Mesendoderm (in vitro differentiated cells): ENCODE data around the gene MUC5B.

Experiments used
- DNase-seq: peaks from one replicate; pipeline ENCODE4 v3.0.0; 2013
- H2AK5ac ChIP-seq: 2 replicates; pipeline ENCODE4 v1.6.1; 2013; ENCODE audit warnings: low read length, inconsistent platforms
- H2BK120ac ChIP-seq: 2 replicates; pipeline ENCODE4 v1.6.1; 2013; ENCODE audit warnings: low read depth, mild to moderate bottlenecking, low read length, moderate library complexity, mixed read lengths
- H2BK15ac ChIP-seq: replicated peaks from 2 replicates; pipeline ENCODE4 v1.6.1; 2013; ENCODE audit warnings: low read depth, mild to moderate bottlenecking, moderate library complexity
- H2BK5ac ChIP-seq: 2 replicates; pipeline ENCODE4 v1.6.1; 2013; ENCODE audit warnings: low read length, inconsistent platforms
- H3K18ac ChIP-seq: 2 replicates; pipeline ENCODE4 v1.6.1; 2013; ENCODE audit warnings: mild to moderate bottlenecking, low read length, mixed read lengths
- H3K23ac ChIP-seq: one replicate; pipeline ENCODE4 v1.6.1; 2013; ENCODE audit warnings: low read length
- H3K27ac ChIP-seq: 2 replicates; pipeline ENCODE4 v1.5.1; 2013; ENCODE audit warnings: low read depth, mild to moderate bottlenecking, inconsistent platforms, low read length, moderate library complexity
- H3K27me3 ChIP-seq: 2 replicates; pipeline ENCODE4 v1.6.1; 2013; ENCODE audit warnings: low read length, control low read depth, mild to moderate bottlenecking, inconsistent platforms; ENCODE audit not compliant: insufficient read depth, poor library complexity
- H3K36me3 ChIP-seq: 2 replicates; pipeline ENCODE4 v1.6.1; 2013; ENCODE audit warnings: low read length, inconsistent platforms; ENCODE audit not compliant: control insufficient read depth, insufficient read depth
- H3K4ac ChIP-seq: one replicate; pipeline ENCODE4 v1.6.1; 2013; ENCODE audit warnings: low read depth, mild to moderate bottlenecking, low read length, moderate library complexity
- H3K4me1 ChIP-seq: 2 replicates; pipeline ENCODE4 v1.6.1; 2013; ENCODE audit warnings: low read depth, low read length, inconsistent platforms; ENCODE audit not compliant: control insufficient read depth
- H3K4me2 ChIP-seq: 2 replicates; pipeline ENCODE4 v1.6.1; 2013; ENCODE audit warnings: low read length
- H3K4me3 ChIP-seq: 2 replicates; pipeline ENCODE4 v1.5.1; 2013; ENCODE audit warnings: mild to moderate bottlenecking, low read length
- H3K56ac ChIP-seq: one replicate; pipeline ENCODE4 v1.6.1; 2013; ENCODE audit warnings: low read length
- H3K79me1 ChIP-seq: 2 replicates; pipeline ENCODE4 v1.6.1; 2013; ENCODE audit warnings: low read length, inconsistent platforms
- H3K79me2 ChIP-seq: 2 replicates; pipeline ENCODE4 v1.6.1; 2013; ENCODE audit warnings: mild to moderate bottlenecking, low read length; ENCODE audit not compliant: control insufficient read depth, insufficient read depth
- H3K9ac ChIP-seq: 2 replicates; pipeline ENCODE4 v1.6.1; 2013; ENCODE audit warnings: low read length, inconsistent platforms
- H4K5ac ChIP-seq: one replicate; pipeline ENCODE4 v1.6.1; 2013; ENCODE audit warnings: low read length
- H4K8ac ChIP-seq: one replicate; pipeline ENCODE4 v1.6.1; 2013; ENCODE audit warnings: low read depth, mild to moderate bottlenecking, control low read depth, low read length, moderate library complexity
- WGBS: extraction: QIAGEN DNeasy Blood & Tissue Kit; methylation state at CpG from one replicate; pipeline ENCODE4 v1.1.7; 2013; ENCODE audit warnings: low lambda C conversion rate, missing lambda C conversion rate; ENCODE audit not compliant: insufficient coverage; ENCODE audit errors: extremely low coverage; 5-methylcytosine and 5-hydroxymethylcytosine counted together

The MUC5B gene

GRCh38 chr11:1297011-1297575 is 74.2 kb downstream of the MUC5B start:
- Histone ChIP-seq H3K79me1 (peaks cover 29% of the 10 kb centered on the region), H3K9ac (no peak overlapping the region), H3K27me3 (no peaks in the 10 kb centered on the region), H3K4me2 (no peak overlapping the region), H3K4ac (no peak overlapping the region), H3K4me1 (no peaks in the 10 kb centered on the region), H2BK15ac (no peak overlapping the region), H3K4me3 (no peak overlapping the region), H3K18ac (no peak overlapping the region), H3K79me2 (peaks cover 21% of the 10 kb centered on the region), H3K56ac (no peak overlapping the region), H4K5ac (no peak overlapping the region), H3K36me3 (no peaks in the 10 kb centered on the region), H2AK5ac (no peak overlapping the region), H4K8ac (no peak overlapping the region), H3K27ac (no peak overlapping the region), H3K23ac (no peak overlapping the region), H2BK5ac (no peak overlapping the region), H2BK120ac (no peak overlapping the region)
- whole genome bisulfite sequencing = no CpG with 5 or more reads among the region's 25 CpGs
- no peak for DNase-seq

- Histone ChIP-seq H3K79me2 (peaks cover 26% of the 10 kb centered on the region), H3K79me1 (peaks cover 27% of the 10 kb centered on the region), H4K5ac (no peak overlapping the region), H3K4me1 (no peaks in the 10 kb centered on the region), H2BK5ac (no peak overlapping the region), H3K27me3 (no peaks in the 10 kb centered on the region), H3K4ac (no peak overlapping the region), H3K23ac (no peak overlapping the region), H3K4me3 (no peak overlapping the region), H2BK120ac (no peak overlapping the region), H2BK15ac (no peak overlapping the region), H3K56ac (no peak overlapping the region), H3K4me2 (no peak overlapping the region), H2AK5ac (no peak overlapping the region), H3K27ac (no peak overlapping the region), H3K18ac (no peak overlapping the region), H3K9ac (no peak overlapping the region), H3K36me3 (no peaks in the 10 kb centered on the region), H4K8ac (no peak overlapping the region)
- no peak for DNase-seq
- WGBS = no CpG with 5 or more reads among the region's 31 CpGs
Measured at GRCh38 chr11:1297576-1298473, 75.0 kb downstream of the MUC5B start.

- no peak overlapping the region for H3K4me2 ChIP-seq
- no peak overlapping the region for H3K9ac ChIP-seq
- no peak overlapping the region for H3K27ac ChIP-seq
- no peaks in the 10 kb centered on the region for H3K27me3 ChIP-seq
- H2BK120ac ChIP-seq = no peak overlapping the region
- H3K36me3 ChIP-seq = no peaks in the 10 kb centered on the region
- H2BK15ac ChIP-seq = no peak overlapping the region
- peak overlapping the region; percentile 15 for H3K56ac ChIP-seq
- no peaks in the 10 kb centered on the region for H3K4me1 ChIP-seq
- H3K79me1 ChIP-seq = peaks cover 30% of the 10 kb centered on the region
- no peak overlapping the region for H3K4ac ChIP-seq
- no peak overlapping the region for H4K5ac ChIP-seq
- H3K79me2 ChIP-seq = peaks cover 30% of the 10 kb centered on the region
- no peak overlapping the region for H2BK5ac ChIP-seq
- no peak overlapping the region for H3K23ac ChIP-seq
- no peak overlapping the region for H4K8ac ChIP-seq
- peak; percentile 69 for DNase-seq
- H2AK5ac ChIP-seq = no peak overlapping the region
- no peak overlapping the region for H3K4me3 ChIP-seq
- no CpG with 5 or more reads among the region's 32 CpGs for WGBS
- no peak overlapping the region for H3K18ac ChIP-seq
Measured at GRCh38 chr11:1298695-1299492, 76.0 kb downstream of the MUC5B start.

GRCh38 chr11:1299621-1300020 is 76.8 kb downstream of the MUC5B start:
- no peak overlapping the region for H3K27ac ChIP-seq

GRCh38 chr11:1300121-1300520 is 77.3 kb downstream of the MUC5B start:
- Histone ChIP-seq H2BK5ac (no peak overlapping the region), H2AK5ac (no peak overlapping the region), H3K56ac (no peak overlapping the region), H3K36me3 (no peaks in the 10 kb centered on the region), H3K79me2 (peaks cover 30% of the 10 kb centered on the region), H3K23ac (no peak overlapping the region), H4K5ac (no peak overlapping the region), H2BK120ac (no peak overlapping the region), H3K79me1 (peaks cover 32% of the 10 kb centered on the region), H3K4ac (no peak overlapping the region), H3K4me1 (no peaks in the 10 kb centered on the region), H3K27me3 (no peaks in the 10 kb centered on the region), H2BK15ac (no peak overlapping the region), H3K27ac (no peak overlapping the region), H3K4me3 (no peak overlapping the region), H4K8ac (no peak overlapping the region), H3K18ac (no peak overlapping the region), H3K4me2 (no peak overlapping the region), H3K9ac (no peak overlapping the region)
- no CpG with 5 or more reads among the region's 7 CpGs for WGBS
- DNase-seq = no peak

More at GRCh38 chr11:1299621-1300020, 76.8 kb downstream of the MUC5B start:
- H4K5ac ChIP-seq = no peak overlapping the region
- WGBS = no CpG with 5 or more reads among the region's 23 CpGs
- H3K4ac ChIP-seq = no peak overlapping the region
- no peak for DNase-seq
- H2BK15ac ChIP-seq = no peak overlapping the region
- H3K4me1 ChIP-seq = no peaks in the 10 kb centered on the region
- peak overlapping the region; percentile 37 for H3K56ac ChIP-seq
- H3K36me3 ChIP-seq = no peaks in the 10 kb centered on the region
- H3K23ac ChIP-seq = no peak overlapping the region
- H3K79me2 ChIP-seq = peaks cover 30% of the 10 kb centered on the region
- no peak overlapping the region for H3K4me3 ChIP-seq
- H4K8ac ChIP-seq = no peak overlapping the region
- no peak overlapping the region for H3K4me2 ChIP-seq
- H2BK120ac ChIP-seq = no peak overlapping the region
- H3K27me3 ChIP-seq = no peaks in the 10 kb centered on the region
- no peak overlapping the region for H3K9ac ChIP-seq
- peaks cover 32% of the 10 kb centered on the region for H3K79me1 ChIP-seq
- no peak overlapping the region for H2AK5ac ChIP-seq
- H3K18ac ChIP-seq = no peak overlapping the region
- no peak overlapping the region for H2BK5ac ChIP-seq
